Heart right ventricle (tissue), 16 donors: ENCODE measurements around the gene FHIP1A. TPM values are rescaled to one million over a fixed set of nuclear protein-coding genes. Genes with fewer than 3 reads are reported as not detected.

Experiments used
- ATAC-seq, 8 donors: fragments of 200-7000 bp; cut with Tn5 transposase; one replicate each; pipeline ENCODE4 v1.9.1; 2020; ENCODE audit warnings: mild to moderate bottlenecking in 8 of 8, moderate library complexity in 8 of 8, moderate number of reproducible peaks in 1 of 8
- DNase-seq, 2 donors: peaks; one replicate each; pipeline ENCODE4 v3.0.0-alpha.2; 2020
- H3K27ac ChIP-seq, 10 donors: fragments of 200-600 bp; sonication (generic) in 2 of 10; one replicate each; pipeline versions ENCODE4 v1.5.0 to v1.8.0; 2020 to 2022; ENCODE audit warnings: mild to moderate bottlenecking in 3 of 10
- H3K27me3 ChIP-seq, 7 donors: fragments of 200-600 bp; one replicate each; pipeline ENCODE4 v1.8.0; 2021 to 2022; ENCODE audit warnings: mild to moderate bottlenecking in 2 of 7
- H3K36me3 ChIP-seq, 9 donors: fragments of 200-600 bp; sonication (generic) in 1 of 9; one replicate each; pipeline versions ENCODE4 v1.5.0 to v1.8.0; 2020 to 2022; ENCODE audit warnings: mild to moderate bottlenecking in 2 of 9
- H3K4me1 ChIP-seq, 9 donors: fragments of 200-600 bp; sonication (generic) in 1 of 9; one replicate each; pipeline versions ENCODE4 v1.5.0 to v1.8.0; 2020 to 2022; ENCODE audit warnings: mild to moderate bottlenecking in 4 of 9
- H3K4me3 ChIP-seq, 10 donors: fragments of 200-600 bp; sonication (generic) in 2 of 10; one replicate each; pipeline versions ENCODE4 v1.5.0 to v1.8.0; 2020 to 2022; ENCODE audit warnings: mild to moderate bottlenecking in 7 of 10, moderate library complexity in 2 of 10
- H3K9me3 ChIP-seq, 11 donors: fragments of 200-600 bp in 10 of 11; sonication (generic) in 2 of 11; one replicate each; pipeline versions ENCODE4 v1.5.0 to v1.8.0; 2013 to 2022; ENCODE audit warnings: mild to moderate bottlenecking in 2 of 11, control low read depth in 1 of 11, moderate library complexity in 1 of 11
- CTCF ChIP-seq, 9 donors: fragments of 200-600 bp; sonication (generic) in 2 of 9; IDR thresholded peaks; one replicate each; pipeline versions ENCODE4 v1.5.0 to v1.8.0; 2021 to 2022; ENCODE audit warnings: antibody characterized with exemption in 9 of 9, mild to moderate bottlenecking in 5 of 9, moderate library complexity in 1 of 9
- WGBS, 2 donors: extraction: QIAGEN DNeasy Blood & Tissue Kit; methylation state at CpG; one replicate each; pipeline ENCODE4 v1.1.7; 2013; ENCODE audit warnings: inconsistent platforms in 1 of 2; 5-methylcytosine and 5-hydroxymethylcytosine counted together
- intact Hi-C, 10 donors: fragments of 100-400 bp; cut with DNase I; formaldehyde crosslinking; loops; one replicate each; pipeline versions ENCODE4 v1.11.1 to v1.14.2; 2022
- polyA plus RNA-seq, 2 donors: library from polyadenylated mRNA; stranded (reverse); fragments of 200-250 nt; gene quantifications; one replicate each; pipeline ENCODE4 v1.2.3, GENCODE V29; 2013
- total RNA-seq, 10 donors: library from RNA; stranded (reverse); fragmentation: NEBNext Ultra II Directional in 3 of 10; extraction: Animal tissue kit (Norgen Biotek cat#: 25700) in 3 of 10; gene quantifications; one replicate each; pipeline versions ENCODE4 v1.2.1 to v1.2.4, GENCODE V29; 2021 to 2023
- donor health status: Arrhythmogenic right ventricular cardiomyopathy.
- donor health status: ischemic (EF 13 %, LVEDD 7.1; RV severe dilation, severe dysfunction).
- donor health status: healthy with polysubstance abuse.
- donor health status: DM: no; HTN: yes; CAD: no.
- donor health status: DM: no; HTN: no; CAD: no.
- donor health status: ischemic (EF 25% LVEDD 6.9; RV normal size, moderate dysfunction).
- donor health status: ischemic (EF 25% LVEDD 5.7; RV mildly dilated, moderate dysfunction).
- donor health status: healthy.
- donor health status: DM: yes; HTN: yes; CAD: no.
- donor health status: Ischemic cardiomyopathy.
- donor health status: ischemic (EF 35%, LVEDD 5.7; RV mildly dilated, moderate dysfunction).
- donor health status: nonischemic (EF 11% LVEDD 7.7; RV severe dilation, severe dysfunction).
- donor health status: DM: yes; HTN: yes; CAD: no.
- donor health status: PGD.
- donor health status: ischemic (EF 29% LVEDD 5.4; RV normal size, mild dysfunction).
- donor health status: nonischemic (EF 23%, LVEDD 6.1; RV moderate dilation, normal function).

FHIP1A gene
- total and polyA plus RNA-seq, 12 donors = 0.77 to 27.7 (median 20.5) TPM

DNA sequence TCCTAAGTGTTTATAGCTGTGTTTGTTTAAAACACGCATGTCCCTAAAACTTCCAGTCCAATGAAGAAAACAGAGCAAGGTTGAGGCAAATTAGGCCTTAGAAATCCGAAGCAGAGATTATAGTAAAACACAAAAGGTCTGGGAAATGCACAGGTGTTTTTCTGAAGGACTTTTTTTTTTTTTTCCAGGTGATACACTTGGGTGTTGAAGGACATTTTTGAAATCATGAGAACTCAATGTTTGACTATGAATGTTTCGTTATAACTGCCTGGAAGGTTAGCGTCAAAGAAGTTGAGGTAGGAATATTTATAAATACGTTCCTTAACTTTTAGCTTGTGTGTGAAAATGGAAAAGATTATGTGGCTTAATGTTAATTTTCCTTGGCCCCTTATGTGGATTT lies 45.5 kb downstream of the FHIP1A start:
- Histone ChIP-seq H3K27ac (no peak overlapping the region), H3K27me3 (no peaks in the 10 kb centered on the region), H3K4me3 (no peak overlapping the region), H3K4me1 (peaks cover 0 to 3% (median 0%) of the 10 kb centered on the region in 9 donors), H3K9me3 (no peaks in the 10 kb centered on the region), H3K36me3 (no peaks in the 10 kb centered on the region)
- intact Hi-C loops = no loop called here
- WGBS, 2 donors = 92% methylated on average over 5 of the region's 5 CpGs
- ATAC-seq = no peak
- DNase-seq = no peak
- TF ChIP-seq CTCF (IDR thresholded peaks at IDR 0.05) = no peak

- no peak overlapping the region for H3K27ac ChIP-seq
- no peak overlapping the region for H3K4me3 ChIP-seq
- no peaks in the 10 kb centered on the region for H3K36me3 ChIP-seq
- WGBS, 2 donors = 80 to 87% methylated on average over 1 of the region's 1 CpG
- intact Hi-C loops = no loop called here
- H3K9me3 ChIP-seq = no peaks in the 10 kb centered on the region
- H3K4me1 ChIP-seq = peaks cover 0 to 9% (median 0%) of the 10 kb centered on the region in 9 donors
- TF ChIP-seq CTCF (IDR thresholded peaks at IDR 0.05) = no peak
- DNase-seq (no peak), ATAC-seq (no peak)
- H3K27me3 ChIP-seq = no peaks in the 10 kb centered on the region
Measured at GRCh38 chr4:151455212-151455611, 46.2 kb downstream of the FHIP1A start.

GRCh38 chr4:151458148-151458547 lies 49.2 kb downstream of the FHIP1A start:
- TF ChIP-seq CTCF (IDR thresholded peaks at IDR 0.05) = no peak
- Histone ChIP-seq H3K4me3 (no peak overlapping the region), H3K4me1 (peaks cover 0 to 18% (median 7%) of the 10 kb centered on the region in 9 donors), H3K27me3 (no peaks in the 10 kb centered on the region), H3K36me3 (no peaks in the 10 kb centered on the region), H3K9me3 (no peaks in the 10 kb centered on the region), H3K27ac (no peak overlapping the region)
- no peak for DNase-seq
- intact Hi-C loops = no loop called here
- peak in 1 of 8 donors; percentile 16 for ATAC-seq
- WGBS, 2 donors = 96 to 100% methylated on average over 1 of the region's 1 CpG

Other genes with a start within 250 kb of the FHIP1A start
- gene PRSS48, start 132.0 kb upstream of the FHIP1A start, total RNA-seq = not detected
- gene PRSS48, start 132.0 kb upstream of the FHIP1A start, polyA plus RNA-seq = not detected
- gene SH3D19, start 83.6 kb upstream of the FHIP1A start, total RNA-seq = 100 to 1,000 TPM in 9 of 10 donors, 10 to 100 TPM in 1; 97.4 to 175 (median 123) TPM
- 10 to 100 TPM; 32.4 to 71.8 TPM for gene SH3D19, start 83.6 kb upstream of the FHIP1A start, polyA plus RNA-seq